GM23248 (cell line): ENCODE measurements around the gene SLC12A1. TPM values are rescaled to one million over a fixed set of nuclear protein-coding genes. Genes with fewer than 3 reads are reported as not detected.

Experiments used
- DNase-seq: peaks from one replicate; pipeline ENCODE4 v3.0.0-alpha.2; 2015
- H2AFZ ChIP-seq: fragments of 200-600 bp; sonication (generic); 2 replicates; pipeline ENCODE4 v1.6.1; 2016; ENCODE audit warnings: antibody characterized with exemption
- H3F3A ChIP-seq: fragments of 200-600 bp; sonication (generic); 2 replicates; pipeline ENCODE4 v1.6.1; 2016; ENCODE audit warnings: mild to moderate bottlenecking, antibody characterized with exemption, mixed run types; ENCODE audit not compliant: insufficient read depth
- H3K27ac ChIP-seq: fragments of 200-600 bp; sonication (generic); 2 replicates; pipeline ENCODE4 v1.5.1; 2016; ENCODE audit warnings: mild to moderate bottlenecking
- H3K27me3 ChIP-seq: fragments of 200-600 bp; sonication (generic); replicated peaks from 2 replicates; pipeline ENCODE4 v1.6.1; 2016; ENCODE audit warnings: mild to moderate bottlenecking; ENCODE audit not compliant: insufficient read depth
- H3K36me3 ChIP-seq: fragments of 200-600 bp; sonication (generic); 2 replicates; pipeline ENCODE4 v1.6.1; 2016; ENCODE audit warnings: low read depth, mild to moderate bottlenecking
- H3K4me1 ChIP-seq: fragments of 200-600 bp; sonication (generic); 2 replicates; pipeline ENCODE4 v1.6.1; 2016; ENCODE audit warnings: mild to moderate bottlenecking; ENCODE audit not compliant: insufficient read depth
- H3K4me2 ChIP-seq: fragments of 200-600 bp; sonication (generic); one replicate; pipeline ENCODE4 v1.6.1; 2016; ENCODE audit warnings: mild to moderate bottlenecking; ENCODE audit not compliant: unreplicated experiment
- H3K4me3 ChIP-seq: fragments of 200-600 bp; sonication (generic); 2 replicates; pipeline ENCODE4 v1.5.1; 2016; ENCODE audit warnings: mild to moderate bottlenecking
- H3K79me2 ChIP-seq: fragments of 200-600 bp; sonication (generic); 2 replicates; pipeline ENCODE4 v1.6.1; 2016; ENCODE audit warnings: mild to moderate bottlenecking; ENCODE audit not compliant: insufficient read depth
- H3K9ac ChIP-seq: fragments of 200-600 bp; sonication (generic); 2 replicates; pipeline ENCODE4 v1.6.1; 2016; ENCODE audit warnings: mild to moderate bottlenecking
- H3K9me2 ChIP-seq: fragments of 200-600 bp; sonication (generic); 2 replicates; pipeline ENCODE4 v1.6.1; 2016; ENCODE audit warnings: mixed run types, mild to moderate bottlenecking, moderate library complexity; ENCODE audit not compliant: insufficient read depth
- H3K9me3 ChIP-seq: fragments of 200-600 bp; sonication (generic); one replicate; pipeline ENCODE4 v1.6.1; 2017; ENCODE audit warnings: low read depth
- H4K20me1 ChIP-seq: fragments of 200-600 bp; sonication (generic); 2 replicates; pipeline ENCODE4 v1.6.0; 2016; ENCODE audit not compliant: insufficient read depth
- EZH2 ChIP-seq: fragments of 200-600 bp; sonication (generic); IDR thresholded peaks from 2 replicates; pipeline ENCODE4 v1.6.1; 2018; ENCODE audit warnings: antibody characterized with exemption, mild to moderate bottlenecking; ENCODE audit not compliant: insufficient read depth, poor library complexity, severe bottlenecking
- EZH2phosphoT487 ChIP-seq: fragments of 200-600 bp; sonication (generic); IDR thresholded peaks from 2 replicates; pipeline ENCODE4 v1.6.1; 2018; ENCODE audit warnings: antibody characterized with exemption, moderate library complexity, mild to moderate bottlenecking, low read depth; ENCODE audit not compliant: insufficient read depth
- WGBS, 2 experiments: methylation state at CpG; one replicate each; pipeline ENCODE4 v1.1.6; 2015 to 2017; ENCODE audit warnings: low lambda C conversion rate in 2 of 2, low coverage in 1 of 2; ENCODE audit errors: missing lambda C conversion rate in 2 of 2; 5-methylcytosine and 5-hydroxymethylcytosine counted together
- in situ Hi-C: fragments of 300-500 bp; cut with MboI; formaldehyde crosslinking; loops from 2 replicates; pipeline ENCODE4 v1.15.0; 2020
- polyA plus RNA-seq: library from polyadenylated mRNA; unstranded; fragments of >200 nt; fragmentation: Nextera tagmentation; extraction: Ambion mirVana; gene quantifications from 2 replicates; pipeline ENCODE4 v1.2.1, GENCODE V29; 2016
- total RNA-seq: library from RNA; depleted of rRNA; stranded (reverse); fragments of >200 nt; shearing (Covaris generic); gene quantifications from 2 replicates; pipeline ENCODE4 v1.2.3, GENCODE V29; 2014

The SLC12A1 gene
- total and polyA plus RNA-seq, 2 experiments from 2014 or later = not detected

DNA sequence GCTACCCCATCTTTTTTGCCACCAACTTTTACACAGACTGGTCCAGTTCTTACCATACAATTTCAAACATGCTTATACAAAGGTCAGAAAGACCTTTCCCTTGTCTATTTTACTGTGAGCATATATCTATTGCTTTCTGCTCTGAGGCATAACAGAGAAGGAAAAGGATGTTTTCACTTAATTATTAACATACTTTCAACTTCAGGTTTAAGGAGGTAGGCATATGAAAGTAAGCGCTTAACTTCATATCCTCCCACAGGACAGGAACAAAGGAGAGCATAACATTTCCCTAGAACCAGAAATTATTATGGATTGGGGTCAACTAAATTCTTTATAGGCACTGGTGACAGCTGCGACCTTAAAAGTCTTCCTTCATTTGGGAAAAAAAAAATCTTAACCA, 29.1 kb upstream of the SLC12A1 start:
- TF ChIP-seq EZH2phosphoT487 (no peak), EZH2 (no peak)
- peaks cover 5% of the 10 kb centered on the region; the same call in 1 of the 2 replicates for H3K4me1 ChIP-seq
- in situ Hi-C loops = no loop called here
- peak overlapping the region; percentile 84; the same call in 1 of the 2 replicates for H2AFZ ChIP-seq
- H3K79me2 ChIP-seq = no peaks in the 10 kb centered on the region
- peak overlapping the region; percentile 76 for H3K4me3 ChIP-seq
- H4K20me1 ChIP-seq = no peaks in the 10 kb centered on the region
- DNase-seq = no peak
- peak overlapping the region; percentile 82 for H3K4me2 ChIP-seq
- no peaks in the 10 kb centered on the region for H3K9me2 ChIP-seq
- peaks cover 11% of the 10 kb centered on the region; the same call in 1 of the 2 replicates for H3K27me3 ChIP-seq
- H3K9me3 ChIP-seq = no peaks in the 10 kb centered on the region
- H3F3A ChIP-seq = no peaks in the 10 kb centered on the region
- no peak overlapping the region for H3K9ac ChIP-seq
- WGBS, 2 experiments = 70 to 71% methylated on average over 2 of the region's 2 CpGs
- no peaks in the 10 kb centered on the region for H3K36me3 ChIP-seq
- no peak overlapping the region for H3K27ac ChIP-seq

DNA sequence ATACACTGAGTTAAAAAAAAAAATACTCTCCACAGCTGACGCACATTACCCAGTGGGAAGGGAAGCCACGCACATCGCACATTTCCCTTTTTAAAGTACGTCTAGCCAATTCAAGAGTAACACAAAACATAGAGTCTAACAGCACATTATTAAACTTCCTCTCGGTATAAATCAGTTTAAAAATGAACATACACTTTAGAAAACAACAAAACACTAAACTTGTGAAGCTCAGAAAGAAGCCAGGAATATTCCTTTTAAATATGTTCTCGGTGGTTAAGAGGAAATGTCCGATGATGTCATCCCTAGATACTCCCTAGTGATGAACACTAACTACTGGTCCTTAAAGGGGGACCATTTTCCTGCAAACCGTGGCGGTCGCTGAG, 28.7 kb upstream of the SLC12A1 start:
- in situ Hi-C loops = no loop called here
- no peaks in the 10 kb centered on the region for H3K9me2 ChIP-seq
- peaks cover 11% of the 10 kb centered on the region; the same call in 1 of the 2 replicates for H3K27me3 ChIP-seq
- peak; percentile 68 for DNase-seq
- WGBS, 2 experiments = 4% methylated on average over 10 of the region's 10 CpGs
- TF ChIP-seq EZH2 (no peak), EZH2phosphoT487 (no peak)
- H3K4me3 ChIP-seq = peak overlapping the region; percentile 76
- no peaks in the 10 kb centered on the region for H4K20me1 ChIP-seq
- H3F3A ChIP-seq = no peaks in the 10 kb centered on the region
- peak overlapping the region; percentile 84 for H2AFZ ChIP-seq
- peak overlapping the region; percentile 59 for H3K9ac ChIP-seq
- peak overlapping the region; percentile 82 for H3K4me2 ChIP-seq
- H3K4me1 ChIP-seq = peaks cover 5% of the 10 kb centered on the region; the same call in 1 of the 2 replicates
- no peaks in the 10 kb centered on the region for H3K36me3 ChIP-seq
- no peaks in the 10 kb centered on the region for H3K9me3 ChIP-seq
- no peaks in the 10 kb centered on the region for H3K79me2 ChIP-seq
- H3K27ac ChIP-seq = no peak overlapping the region

DNA sequence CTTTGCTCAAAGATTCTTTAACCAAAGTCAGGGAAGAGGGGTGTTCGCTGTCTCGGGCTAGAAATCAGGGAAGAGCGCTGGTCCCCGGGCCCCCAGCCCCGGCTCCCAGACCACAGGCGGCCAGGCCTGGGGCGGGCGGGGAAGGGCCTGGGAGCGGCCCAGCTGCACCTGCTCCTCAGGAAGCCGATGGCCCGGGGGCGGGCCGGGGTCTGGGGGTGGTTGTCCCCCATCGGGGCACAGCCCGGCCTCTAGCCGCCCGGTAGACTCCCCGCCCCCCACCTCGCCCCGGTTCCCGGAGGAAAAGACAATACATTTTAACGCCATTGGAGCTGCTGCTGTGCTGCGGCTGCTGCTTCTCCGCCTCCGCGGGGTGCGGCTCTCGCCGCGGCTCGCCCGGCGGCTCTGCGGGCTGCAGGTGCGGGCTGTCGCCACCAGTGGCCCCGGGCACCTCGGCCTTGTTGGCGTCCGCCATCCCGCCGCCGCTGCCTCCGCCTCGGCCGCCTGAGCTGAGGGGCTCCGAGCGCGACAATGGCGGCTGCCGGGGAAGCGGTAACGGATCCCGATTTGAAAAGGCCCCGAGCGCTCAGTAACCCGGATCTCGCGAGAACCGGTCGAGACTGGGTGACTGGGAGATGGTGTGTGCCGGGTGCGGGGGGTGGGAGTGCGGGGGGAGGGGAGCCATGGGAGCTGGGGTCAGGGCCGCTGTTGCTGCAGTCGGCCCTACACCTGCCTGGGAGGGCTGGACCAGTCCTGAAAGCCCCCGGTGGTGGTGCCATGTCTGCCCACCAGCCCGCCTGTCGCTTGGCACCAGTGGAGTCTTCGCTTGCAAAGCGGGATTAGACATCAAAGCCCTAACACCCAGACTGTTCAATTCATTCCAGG, 28.1 kb upstream of the SLC12A1 start, which contains the start of gene MYEF2:
Gene MYEF2 (minus strand): TSS at position 530 of the 882 bp plus-strand sequence. CDS start 58 bp downstream, at position 472.
- Histone ChIP-seq H3K4me3 (peak within 1 kb of the TSS; percentile 76), H3K36me3 (no peaks in the 10 kb centered on the region), H3K27ac (no peak within 1 kb of the TSS), H3K4me2 (peak within 1 kb of the TSS; percentile 82), H3K9me2 (no peaks in the 10 kb centered on the region), H2AFZ (peak within 1 kb of the TSS; percentile 84), H3F3A (no peaks in the 10 kb centered on the region), H3K27me3 (peaks cover 11% of the 10 kb centered on the region; the same call in 1 of the 2 replicates), H3K4me1 (peaks cover 5% of the 10 kb centered on the region; the same call in 1 of the 2 replicates), H3K9ac (peak within 1 kb of the TSS; percentile 59), H3K9me3 (no peaks in the 10 kb centered on the region), H4K20me1 (no peaks in the 10 kb centered on the region), H3K79me2 (no peaks in the 10 kb centered on the region)
- TF ChIP-seq EZH2phosphoT487 (no peak), EZH2 (no peak)
- in situ Hi-C loops = no loop called here
- 3 to 4% methylated on average over 37 to 70 of the region's 71 CpGs for WGBS, 2 experiments
- peak; percentile 65 for DNase-seq

DNA sequence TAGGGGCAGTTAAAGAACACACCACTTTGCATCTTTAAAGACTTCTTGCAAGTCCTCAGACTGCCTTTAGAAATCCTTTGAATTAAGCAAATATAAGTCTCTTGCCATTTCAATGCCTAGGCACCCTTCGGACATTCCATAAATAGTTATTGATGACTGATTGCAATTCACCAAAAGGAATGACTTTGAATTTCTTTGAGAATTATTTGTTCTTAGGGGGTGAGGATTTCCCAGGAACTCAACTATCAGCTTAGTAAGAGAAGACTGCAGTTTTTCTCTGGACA, 27.5 kb upstream of the SLC12A1 start:
- WGBS, 2 experiments = 94 to 100% methylated on average over 1 of the region's 1 CpG
- Histone ChIP-seq H3K4me2 (peak overlapping the region; percentile 82), H3K4me3 (peak overlapping the region; percentile 76), H3K27me3 (peaks cover 11% of the 10 kb centered on the region; the same call in 1 of the 2 replicates), H3K9me2 (no peaks in the 10 kb centered on the region), H3K27ac (no peak overlapping the region), H4K20me1 (no peaks in the 10 kb centered on the region), H3K9me3 (no peaks in the 10 kb centered on the region), H3K9ac (no peak overlapping the region), H3K79me2 (no peaks in the 10 kb centered on the region), H3K4me1 (peaks cover 5% of the 10 kb centered on the region; the same call in 1 of the 2 replicates), H2AFZ (peak overlapping the region; percentile 84), H3F3A (no peaks in the 10 kb centered on the region), H3K36me3 (no peaks in the 10 kb centered on the region)
- DNase-seq = no peak
- no peak for TF ChIP-seq EZH2
- TF ChIP-seq EZH2phosphoT487 = no peak
- in situ Hi-C loops = no loop called here
